Stimulated activated CD8-positive, alpha-beta memory T cell treated with anti-CD3 and anti-CD28 coated beads, Interleukin-15, amount 100 ng/mL, for 1 hour (primary cell): Measurements from ENCODE around the gene UGT8.
"Not testable (repeated sequence)": the region's sequence is repeated elsewhere in the genome, so short reads cannot be mapped to it uniquely, and the experiment has no call there.

Source experiments
- DNase-seq: peaks from one replicate; pipeline ENCODE4 v3.0.0-alpha.2; 2020; ENCODE audit warnings: low read depth

Gene UGT8

GRCh38 chr4:114606245-114606644 lies 7.6 kb downstream of the UGT8 start:
- no peak for DNase-seq

GRCh38 chr4:114607056-114607455 lies 8.4 kb downstream of the UGT8 start:
- DNase-seq: no peak

- DNase-seq: no peak
Measured at GRCh38 chr4:114613560-114613959, 15.0 kb downstream of the UGT8 start.

- DNase-seq: no peak
Measured at GRCh38 chr4:114615435-114615834, 16.8 kb downstream of the UGT8 start.

GRCh38 chr4:114616036-114616435 lies 17.4 kb downstream of the UGT8 start:
- not testable (repeated sequence) for DNase-seq

GRCh38 chr4:114626196-114626595 lies 27.6 kb downstream of the UGT8 start:
- no peak for DNase-seq

- no peak for DNase-seq
Measured at GRCh38 chr4:114636192-114636935, 37.8 kb downstream of the UGT8 start.

GRCh38 chr4:114642173-114642780 lies 43.7 kb downstream of the UGT8 start:
- no peak for DNase-seq

- DNase-seq: no peak
Measured at GRCh38 chr4:114649908-114650307, 51.3 kb downstream of the UGT8 start.

GRCh38 chr4:114653675-114654074 lies 55.1 kb downstream of the UGT8 start:
- no peak for DNase-seq

- DNase-seq: no peak
Measured at GRCh38 chr4:114654592-114654991, 56.0 kb downstream of the UGT8 start.

- DNase-seq: no peak
Measured at GRCh38 chr4:114658179-114658578, 59.6 kb downstream of the UGT8 start.

GRCh38 chr4:114658776-114659175 lies 60.2 kb downstream of the UGT8 start:
- DNase-seq: no peak

GRCh38 chr4:114659386-114660008 lies 60.9 kb downstream of the UGT8 start:
- DNase-seq: no peak

GRCh38 chr4:114663083-114663482 lies 64.5 kb downstream of the UGT8 start:
- DNase-seq: no peak

GRCh38 chr4:114668577-114668976 lies 70.0 kb downstream of the UGT8 start:
- no peak for DNase-seq

- not testable (repeated sequence) for DNase-seq
Measured at GRCh38 chr4:114670733-114671132, 72.1 kb downstream of the UGT8 start.

- no peak for DNase-seq
Measured at GRCh38 chr4:114673306-114673705, 74.7 kb downstream of the UGT8 start.

GRCh38 chr4:114674080-114674479 lies 75.5 kb downstream of the UGT8 start:
- DNase-seq: no peak

- no peak for DNase-seq
Measured at GRCh38 chr4:114677346-114677979, 78.9 kb downstream of the UGT8 start.

GRCh38 chr4:114684462-114684861 lies 85.9 kb downstream of the UGT8 start:
- DNase-seq: no peak

GRCh38 chr4:114688059-114688458 lies 89.5 kb downstream of the UGT8 start:
- DNase-seq: no peak

- DNase-seq: no peak
Measured at GRCh38 chr4:114690571-114690970, 92.0 kb downstream of the UGT8 start.
